A549 (cell line): ENCODE data around the gene PEX5. TPM values are rescaled to one million over a fixed set of nuclear protein-coding genes. Genes with fewer than 3 reads are reported as not detected.

Experiments used
- ATAC-seq, 2 experiments: fragments of 200-7000 bp in 1 of 2; fragments of >200 bp in 1 of 2; cut with Nextera tagmentation in 1 of 2; cut with Tn5 transposase in 1 of 2; 3 replicates each; pipeline versions ENCODE4 v1.8.0 to v1.9.1; 2018 to 2020; ENCODE audit warnings: mild to moderate bottlenecking in 1 of 2, moderate library complexity in 1 of 2
- CTCF ChIA-PET: fragments of 300-600 bp; sonication (Branson Sonifier 250); formaldehyde crosslinking; extraction: SDS; loops from one replicate; lab custom pipeline; 2021; ENCODE audit warnings: antibody characterized with exemption, inconsistent platforms; lab: Yijun Ruan, JAX
- POLR2A ChIA-PET: fragments of 350-600 bp; formaldehyde crosslinking; extraction: SDS; loops from one replicate; lab custom pipeline; 2021; ENCODE audit warnings: antibody characterized with exemption, inconsistent platforms; lab: Yijun Ruan, JAX
- DNase-seq, 2 experiments: peaks; one replicate each; pipeline versions ENCODE4 v3.0.0 to v3.0.0-alpha.2; 2011 to 2016; ENCODE audit warnings: low read depth in 1 of 2, low spot score in 1 of 2
- FAIRE-seq: peaks from 2 replicates; lab custom pipeline; 2011; peaks lifted over from hg19 to GRCh38; lab: Jason Lieb, UNC
- H3K27ac ChIP-seq, 2 experiments: fragments of >200 bp; sonication (Bioruptor Twin); formaldehyde crosslinking; 3 replicates each; pipeline ENCODE4 v1.5.1; 2016 to 2017
- H3K4me1 ChIP-seq: fragments of >200 bp; sonication (Bioruptor Twin); formaldehyde crosslinking; 3 replicates; pipeline ENCODE4 v1.6.1; 2016
- H3K4me2 ChIP-seq: fragments of >200 bp; sonication (Bioruptor Twin); formaldehyde crosslinking; 3 replicates; pipeline ENCODE4 v1.6.1; 2016
- H3K4me3 ChIP-seq: fragments of >200 bp; sonication (Bioruptor Twin); formaldehyde crosslinking; 3 replicates; pipeline ENCODE4 v1.5.1; 2016
- H3K9me3 ChIP-seq: fragments of >200 bp; sonication (Bioruptor Twin); formaldehyde crosslinking; 3 replicates; pipeline ENCODE4 v1.6.1; 2016
- BHLHE40 ChIP-seq: IDR thresholded peaks from 2 replicates; pipeline ENCODE4 v1.6.1; 2012; ENCODE audit warnings: low read depth, low read length, inconsistent platforms
- CBX8 ChIP-seq: fragments of 200-600 bp; sonication (generic); IDR thresholded peaks from 2 replicates; pipeline ENCODE4 v1.6.1; 2016
- CEBPB ChIP-seq, 2 experiments: fragments of >200 bp in 1 of 2; sonication (Bioruptor Twin) in 1 of 2; formaldehyde crosslinking in 1 of 2; IDR thresholded peaks; 2 replicates each; pipeline ENCODE4 v1.6.1; 2012 to 2016
- CHD2 ChIP-seq: fragments of 150-350 bp; IDR thresholded peaks from 2 replicates; pipeline ENCODE4 v1.6.1; 2014; ENCODE audit warnings: low read length; ENCODE audit not compliant: partially characterized antibody
- CTCF ChIP-seq: fragments of >200 bp; sonication (Bioruptor Twin); formaldehyde crosslinking; IDR thresholded peaks from 3 replicates; pipeline ENCODE4 v1.5.1; 2016
- E2F6 ChIP-seq: IDR thresholded peaks from 2 replicates; pipeline ENCODE4 v1.6.1; 2012; ENCODE audit warnings: low read depth, borderline replicate concordance
- EHF ChIP-seq: fragments of 250-450 bp; sonication (Bioruptor Pico); IDR thresholded peaks from 2 replicates; pipeline ENCODE4 v1.5.0; 2020; ENCODE audit warnings: mild to moderate bottlenecking
- ESRRA ChIP-seq: fragments of 150-350 bp; IDR thresholded peaks from 2 replicates; pipeline ENCODE4 v1.6.1; 2014; ENCODE audit warnings: mild to moderate bottlenecking, low read length, borderline replicate concordance
- FOSB ChIP-seq: fragments of 250-450 bp; sonication (Bioruptor Pico); IDR thresholded peaks from 2 replicates; pipeline ENCODE4 v1.5.0; 2020; ENCODE audit warnings: mild to moderate bottlenecking, moderate library complexity
- FOXS1 ChIP-seq: fragments of 250-450 bp; sonication (Bioruptor Pico); IDR thresholded peaks from 2 replicates; pipeline ENCODE4 v1.5.0; 2020; ENCODE audit warnings: mild to moderate bottlenecking, moderate library complexity
- HDAC2 ChIP-seq: fragments of 200-600 bp; sonication (generic); IDR thresholded peaks from 2 replicates; pipeline ENCODE4 v1.6.1; 2016
- HOXA7 ChIP-seq: fragments of 250-450 bp; sonication (Bioruptor Pico); IDR thresholded peaks from 2 replicates; pipeline ENCODE4 v1.5.0; 2020; ENCODE audit warnings: mild to moderate bottlenecking, moderate library complexity
- HOXB5 ChIP-seq: fragments of 250-450 bp; sonication (Bioruptor Pico); IDR thresholded peaks from 2 replicates; pipeline ENCODE4 v1.5.0; 2020; ENCODE audit warnings: mild to moderate bottlenecking, moderate library complexity
- JUN ChIP-seq, 2 experiments: fragments of >200 bp; sonication (Bioruptor Twin); formaldehyde crosslinking; IDR thresholded peaks; 2 replicates in 1 of 2; 3 replicates in 1 of 2; pipeline ENCODE4 v1.6.1; 2016 to 2017
- JUNB ChIP-seq: fragments of >200 bp; sonication (Bioruptor Twin); formaldehyde crosslinking; IDR thresholded peaks from 2 replicates; pipeline ENCODE4 v1.6.1; 2016
- KDM1A ChIP-seq: fragments of 200-600 bp; sonication (generic); IDR thresholded peaks from 2 replicates; pipeline ENCODE4 v1.6.1; 2016; ENCODE audit warnings: low read depth, mild to moderate bottlenecking
- MAX ChIP-seq: IDR thresholded peaks from 2 replicates; pipeline ENCODE4 v1.6.1; 2012
- MYC ChIP-seq: IDR thresholded peaks from 2 replicates; pipeline ENCODE4 v1.6.1; 2012; ENCODE audit warnings: mild to moderate bottlenecking, inconsistent platforms, low read length, improper control_type of control experiment, borderline replicate concordance
- PBX3 ChIP-seq: IDR thresholded peaks from 2 replicates; pipeline ENCODE4 v1.6.1; 2012
- PHF8 ChIP-seq: fragments of 200-600 bp; sonication (generic); IDR thresholded peaks from 2 replicates; pipeline ENCODE4 v1.6.1; 2016; ENCODE audit warnings: low read depth, mild to moderate bottlenecking, antibody characterized with exemption, moderate library complexity, borderline replicate concordance
- POLR2AphosphoS2 ChIP-seq: conservative IDR thresholded peaks from 2 replicates; pipeline ENCODE4 v1.6.1; 2012; ENCODE audit warnings: low read length, improper control_type of control experiment, inconsistent platforms
- RAD21 ChIP-seq, 2 experiments: fragments of >200 bp in 1 of 2; sonication (Bioruptor Twin) in 1 of 2; formaldehyde crosslinking in 1 of 2; IDR thresholded peaks in 1 of 2; conservative IDR thresholded peaks in 1 of 2; 2 replicates in 1 of 2; 3 replicates in 1 of 2; pipeline ENCODE4 v1.6.1; 2012 to 2018; ENCODE audit warnings: inconsistent platforms in 1 of 2
- RCOR1 ChIP-seq: fragments of 150-350 bp; IDR thresholded peaks from 2 replicates; pipeline ENCODE4 v1.6.1; 2014; ENCODE audit warnings: antibody characterized with exemption, low read length, low read depth
- RFX5 ChIP-seq: fragments of 450-650 bp; IDR thresholded peaks from 2 replicates; pipeline ENCODE4 v1.7.1; 2014; ENCODE audit warnings: antibody characterized with exemption, mild to moderate bottlenecking, moderate library complexity
- SMC3 ChIP-seq: fragments of >200 bp; sonication (Bioruptor Twin); formaldehyde crosslinking; IDR thresholded peaks from 3 replicates; pipeline ENCODE4 v1.6.1; 2018; ENCODE audit warnings: inconsistent platforms
- TFCP2L1 ChIP-seq: fragments of 250-450 bp; sonication (Bioruptor Pico); IDR thresholded peaks from 2 replicates; pipeline ENCODE4 v1.5.0; 2021; ENCODE audit warnings: mild to moderate bottlenecking
- ZC3H11A ChIP-seq: fragments of 450-650 bp; IDR thresholded peaks from 2 replicates; pipeline ENCODE4 v1.6.1; 2014; ENCODE audit warnings: antibody characterized with exemption, mild to moderate bottlenecking
- ZFP36 ChIP-seq: fragments of 450-650 bp; IDR thresholded peaks from 2 replicates; pipeline ENCODE4 v1.6.1; 2014; ENCODE audit warnings: borderline replicate concordance; ENCODE audit not compliant: partially characterized antibody
- ZNF302 ChIP-seq: fragments of 250-450 bp; sonication (Bioruptor Pico); IDR thresholded peaks from 2 replicates; pipeline ENCODE4 v1.9.0; 2021; ENCODE audit warnings: inconsistent platforms, mild to moderate bottlenecking, moderate library complexity
- WGBS: methylation state at CpG from one replicate; pipeline ENCODE4 v1.1.6; 2017; ENCODE audit errors: missing lambda C conversion rate; 5-methylcytosine and 5-hydroxymethylcytosine counted together
- polyA plus RNA-seq, 4 experiments: library from polyadenylated mRNA; depleted of rRNA in 3 of 4; stranded (reverse); fragments of >200 nt; fragmentation: RNase III in 1 of 4; extraction: RNeasy Plus Mini Kit Qiagen cat#74134 plus additional on column Dnase treatment in 1 of 4; gene quantifications; 2 replicates in 3 of 4; 3 replicates in 1 of 4; pipeline ENCODE4 v1.2.3, GENCODE V29; 2011 to 2017
- TF ChIP-seq, protein P1 (sequence below): fragments of >200 bp; sonication (Bioruptor Twin); formaldehyde crosslinking; IDR thresholded peaks from 3 replicates; pipeline ENCODE4 v1.6.1; 2016
- TF ChIP-seq, protein P2 (sequence below): fragments of 250-450 bp; sonication (Bioruptor Pico); IDR thresholded peaks from 2 replicates; pipeline ENCODE4 v1.5.0; 2021; ENCODE audit warnings: mild to moderate bottlenecking, moderate library complexity, borderline replicate concordance

The PEX5 gene
- polyA plus RNA-seq, 2 of the 4 experiments (the other 2 are of a cell fraction), result 21.5 to 31.5 TPM

DNA sequence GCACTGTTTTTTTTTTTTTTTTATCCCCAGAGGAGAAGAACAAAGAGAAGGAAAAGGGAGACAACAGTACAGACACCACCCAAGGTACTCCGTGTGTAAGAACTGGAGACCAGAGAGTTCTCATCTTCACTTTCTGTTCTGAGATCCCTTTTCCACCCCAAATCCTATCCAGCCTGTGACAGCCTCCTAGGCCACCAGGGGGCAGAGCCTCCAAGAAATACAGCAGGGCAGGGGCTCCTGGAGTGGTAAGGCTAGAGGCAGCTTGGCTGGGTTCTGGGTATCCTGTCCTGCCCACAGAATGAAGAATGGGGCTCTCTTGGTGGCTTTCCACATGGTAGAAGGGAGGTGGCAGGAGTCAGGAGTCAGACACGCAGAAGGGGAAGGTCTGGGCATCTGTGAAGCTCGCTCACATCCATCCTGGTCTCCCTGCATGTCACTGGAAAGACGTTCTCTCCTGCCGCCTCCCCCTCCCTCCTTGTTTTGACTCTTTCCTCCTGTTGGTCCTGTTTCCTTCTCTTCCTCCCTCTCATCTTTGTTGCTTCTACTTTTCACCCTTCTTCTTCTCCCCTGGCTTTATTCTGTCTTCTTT, 47.3 kb upstream of the PEX5 start:
- 70% methylated on average over 5 of the region's 5 CpGs for WGBS
- Histone ChIP-seq H3K27ac (no peak overlapping the region), H3K9me3 (no peaks in the 10 kb centered on the region), H3K4me1 (no peaks in the 10 kb centered on the region), H3K4me2 (no peak overlapping the region), H3K4me3 (no peak overlapping the region)
- DNase-seq (peak; percentile 59 to 87), ATAC-seq (peak; percentile 88 to 94), FAIRE-seq (no peak)
- no peak for TF ChIP-seq PHF8
- TF ChIP-seq FOSB (CRISPR knock-in tag), result no peak
- TF ChIP-seq, protein P1, sequence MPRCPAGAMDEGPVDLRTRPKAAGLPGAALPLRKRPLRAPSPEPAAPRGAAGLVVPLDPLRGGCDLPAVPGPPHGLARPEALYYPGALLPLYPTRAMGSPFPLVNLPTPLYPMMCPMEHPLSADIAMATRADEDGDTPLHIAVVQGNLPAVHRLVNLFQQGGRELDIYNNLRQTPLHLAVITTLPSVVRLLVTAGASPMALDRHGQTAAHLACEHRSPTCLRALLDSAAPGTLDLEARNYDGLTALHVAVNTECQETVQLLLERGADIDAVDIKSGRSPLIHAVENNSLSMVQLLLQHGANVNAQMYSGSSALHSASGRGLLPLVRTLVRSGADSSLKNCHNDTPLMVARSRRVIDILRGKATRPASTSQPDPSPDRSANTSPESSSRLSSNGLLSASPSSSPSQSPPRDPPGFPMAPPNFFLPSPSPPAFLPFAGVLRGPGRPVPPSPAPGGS, result no peak
- no peak for TF ChIP-seq CHD2
- no peak for TF ChIP-seq ZFP36
- no peak for TF ChIP-seq JUNB
- TF ChIP-seq KDM1A, result no peak
- TF ChIP-seq JUN (IDR thresholded peaks at IDR 0.05), result no peak
- TF ChIP-seq RAD21 (conservative IDR thresholded peaks at IDR 0.05 in 1 of 2, IDR thresholded peaks at IDR 0.05 in 1 of 2), result peak in 1 of 2 experiments; percentile 56; a peak in 3 of 5 replicates
- no peak for TF ChIP-seq TFCP2L1
- TF ChIP-seq SMC3, result peak; percentile 50
- TF ChIP-seq E2F6, result no peak
- no peak for TF ChIP-seq POLR2AphosphoS2
- TF ChIP-seq MAX, result no peak
- TF ChIP-seq FOXS1 (CRISPR knock-in tag), result no peak
- TF ChIP-seq ZNF302 (CRISPR knock-in tag), result no peak
- TF ChIP-seq CTCF, result peak; percentile 64
- no peak for TF ChIP-seq ZC3H11A
- no peak for TF ChIP-seq BHLHE40
- TF ChIP-seq HOXA7 (CRISPR knock-in tag), result no peak
- TF ChIP-seq EHF, result no peak
- no peak for TF ChIP-seq CBX8
- CTCF ChIA-PET, result interaction anchor here (0.6 to 7.7 kb wide), 21 partner anchors 8 to 930 kb away, joined by 3 to 75 read pairs (median 4); partner anchors contain the start of genes C1RL and PEX5
- POLR2A ChIA-PET, result no interaction called here

DNA sequence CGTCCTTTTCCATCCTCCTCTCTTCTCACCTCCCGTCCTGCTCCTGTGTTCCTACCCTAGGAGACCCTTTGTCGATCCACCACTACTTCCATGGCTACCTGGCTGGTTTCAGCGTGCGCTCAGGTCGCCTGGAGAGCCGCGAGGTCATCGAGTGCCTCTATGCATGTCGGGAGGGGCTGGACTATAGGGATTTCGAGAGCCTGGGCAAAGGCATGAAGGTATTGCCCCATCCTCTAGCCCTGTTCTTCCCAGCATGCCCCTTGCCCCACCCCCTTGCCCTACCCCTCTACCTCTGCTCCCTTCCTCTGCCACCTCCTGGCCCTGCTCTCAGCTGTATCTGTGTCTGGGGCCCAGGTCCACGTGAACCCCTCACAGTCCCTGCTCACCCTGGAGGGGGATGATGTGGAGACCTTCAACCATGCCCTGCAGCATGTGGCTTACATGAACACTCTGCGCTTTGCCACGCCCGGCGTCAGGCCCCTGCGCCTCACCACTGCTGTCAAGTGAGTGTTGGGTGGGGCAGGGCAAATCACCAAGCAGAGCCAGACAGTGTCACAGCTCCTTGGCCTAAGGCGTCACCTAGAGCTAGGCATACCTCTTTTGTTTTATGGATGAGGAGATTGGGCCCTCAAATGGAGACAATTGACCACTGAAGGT, 46.5 kb upstream of the PEX5 start:
- ATAC-seq (peak; percentile 7 to 12; a peak in 2 of 6 replicates), DNase-seq (no peak), FAIRE-seq (no peak)
- no peak for TF ChIP-seq CEBPB (IDR thresholded peaks at IDR 0.05)
- no peak for TF ChIP-seq ESRRA
- TF ChIP-seq, protein P2, sequence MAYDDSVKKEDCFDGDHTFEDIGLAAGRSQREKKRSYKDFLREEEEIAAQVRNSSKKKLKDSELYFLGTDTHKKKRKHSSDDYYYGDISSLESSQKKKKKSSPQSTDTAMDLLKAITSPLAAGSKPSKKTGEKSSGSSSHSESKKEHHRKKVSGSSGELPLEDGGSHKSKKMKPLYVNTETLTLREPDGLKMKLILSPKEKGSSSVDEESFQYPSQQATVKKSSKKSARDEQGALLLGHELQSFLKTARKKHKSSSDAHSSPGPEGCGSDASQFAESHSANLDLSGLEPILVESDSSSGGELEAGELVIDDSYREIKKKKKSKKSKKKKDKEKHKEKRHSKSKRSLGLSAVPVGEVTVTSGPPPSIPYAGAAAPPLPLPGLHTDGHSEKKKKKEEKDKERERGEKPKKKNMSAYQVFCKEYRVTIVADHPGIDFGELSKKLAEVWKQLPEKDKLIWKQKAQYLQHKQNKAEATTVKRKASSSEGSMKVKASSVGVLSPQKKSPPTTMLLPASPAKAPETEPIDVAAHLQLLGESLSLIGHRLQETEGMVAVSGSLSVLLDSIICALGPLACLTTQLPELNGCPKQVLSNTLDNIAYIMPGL (CRISPR knock-in tag), result no peak
- TF ChIP-seq HDAC2, result no peak
- TF ChIP-seq CBX8, result no peak
- TF ChIP-seq RFX5, result no peak
- TF ChIP-seq RCOR1, result no peak
- no peak for TF ChIP-seq RAD21 (conservative IDR thresholded peaks at IDR 0.05 in 1 of 2, IDR thresholded peaks at IDR 0.05 in 1 of 2)
- no peak for TF ChIP-seq MAX
- TF ChIP-seq FOSB (CRISPR knock-in tag), result no peak
- TF ChIP-seq EHF, result no peak
- no peak for TF ChIP-seq MYC
- no peak for TF ChIP-seq CHD2
- no peak for TF ChIP-seq HOXB5 (CRISPR knock-in tag)
- no peak for TF ChIP-seq PBX3
- WGBS, result 92% methylated on average over 18 of the region's 18 CpGs
- Histone ChIP-seq H3K27ac (no peak overlapping the region), H3K4me2 (no peak overlapping the region), H3K4me3 (no peak overlapping the region), H3K4me1 (no peaks in the 10 kb centered on the region), H3K9me3 (no peaks in the 10 kb centered on the region)
- ChIA-PET CTCF (interaction anchor here (0.8 to 7.7 kb wide), 17 partner anchors 8 to 496 kb away, joined by 3 to 75 read pairs (median 6); partner anchors contain the start of genes C1RL and C1S), POLR2A (no interaction called here)
